ENCODE measurements around the gene PDCD1.
"Not testable (repeated sequence)": the region's sequence is repeated elsewhere in the genome, so short reads cannot be mapped to it uniquely, and the experiment has no call there.

Gene PDCD1

GRCh38 chr2:241801611-241802420 is 56.9 kb downstream of the PDCD1 start:
- no peak for DNase-seq (ENCODE audit: low read depth in 1 of 2, low spot score in 1 of 2)

GRCh38 chr2:241800198-241800903 is 58.3 kb downstream of the PDCD1 start:
- DNase-seq (ENCODE audit: low read depth in 1 of 2, low spot score in 1 of 2), result not testable (repeated sequence)
